HFF-Myc (cell line): ENCODE results near the gene ME3.
A peak's percentile ranks its signal among the peaks of the same experiment; 100 is the strongest.

Experiments used
- DNase-seq: peaks from one replicate; pipeline ENCODE4 v3.0.0-alpha.2; 2011; ENCODE audit warnings: low read depth; ENCODE audit errors: extremely low read depth
- H3K4me3 ChIP-seq: replicated peaks from 2 replicates; pipeline ENCODE4 v1.5.1; 2011; ENCODE audit warnings: low read depth, mild to moderate bottlenecking, control low read depth, low read length
- TF ChIP-seq, protein P1 (sequence below): IDR thresholded peaks from 2 replicates; pipeline ENCODE4 v1.5.1; 2012; ENCODE audit warnings: mild to moderate bottlenecking, low read depth, low read length, control low read depth; ENCODE audit errors: missing control alignments

Gene ME3

DNA sequence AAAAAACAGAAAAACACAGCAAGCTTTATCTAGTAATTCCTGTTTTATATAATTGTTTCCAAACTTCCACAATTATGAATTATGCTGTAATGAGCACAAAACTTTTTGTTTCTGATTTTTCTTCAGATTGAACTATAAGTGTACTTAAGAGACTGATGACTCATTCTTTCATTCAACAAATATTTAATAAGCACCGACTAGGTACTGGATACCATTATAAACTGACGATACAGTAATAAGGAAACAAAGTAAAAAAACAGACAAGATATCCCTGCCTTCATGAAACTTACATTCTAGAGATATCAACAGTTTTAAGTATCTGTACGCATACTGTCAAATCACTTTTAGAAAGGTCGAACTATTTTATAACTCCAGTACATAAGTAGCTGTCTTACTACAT is 78.6 kb downstream of the ME3 start:
- DNase-seq: no peak
- H3K4me3 ChIP-seq: no peak overlapping the region
- TF ChIP-seq, protein P1, sequence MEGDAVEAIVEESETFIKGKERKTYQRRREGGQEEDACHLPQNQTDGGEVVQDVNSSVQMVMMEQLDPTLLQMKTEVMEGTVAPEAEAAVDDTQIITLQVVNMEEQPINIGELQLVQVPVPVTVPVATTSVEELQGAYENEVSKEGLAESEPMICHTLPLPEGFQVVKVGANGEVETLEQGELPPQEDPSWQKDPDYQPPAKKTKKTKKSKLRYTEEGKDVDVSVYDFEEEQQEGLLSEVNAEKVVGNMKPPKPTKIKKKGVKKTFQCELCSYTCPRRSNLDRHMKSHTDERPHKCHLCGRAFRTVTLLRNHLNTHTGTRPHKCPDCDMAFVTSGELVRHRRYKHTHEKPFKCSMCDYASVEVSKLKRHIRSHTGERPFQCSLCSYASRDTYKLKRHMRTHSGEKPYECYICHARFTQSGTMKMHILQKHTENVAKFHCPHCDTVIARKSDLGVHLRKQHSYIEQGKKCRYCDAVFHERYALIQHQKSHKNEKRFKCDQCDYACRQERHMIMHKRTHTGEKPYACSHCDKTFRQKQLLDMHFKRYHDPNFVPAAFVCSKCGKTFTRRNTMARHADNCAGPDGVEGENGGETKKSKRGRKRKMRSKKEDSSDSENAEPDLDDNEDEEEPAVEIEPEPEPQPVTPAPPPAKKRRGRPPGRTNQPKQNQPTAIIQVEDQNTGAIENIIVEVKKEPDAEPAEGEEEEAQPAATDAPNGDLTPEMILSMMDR: no peak

DNA sequence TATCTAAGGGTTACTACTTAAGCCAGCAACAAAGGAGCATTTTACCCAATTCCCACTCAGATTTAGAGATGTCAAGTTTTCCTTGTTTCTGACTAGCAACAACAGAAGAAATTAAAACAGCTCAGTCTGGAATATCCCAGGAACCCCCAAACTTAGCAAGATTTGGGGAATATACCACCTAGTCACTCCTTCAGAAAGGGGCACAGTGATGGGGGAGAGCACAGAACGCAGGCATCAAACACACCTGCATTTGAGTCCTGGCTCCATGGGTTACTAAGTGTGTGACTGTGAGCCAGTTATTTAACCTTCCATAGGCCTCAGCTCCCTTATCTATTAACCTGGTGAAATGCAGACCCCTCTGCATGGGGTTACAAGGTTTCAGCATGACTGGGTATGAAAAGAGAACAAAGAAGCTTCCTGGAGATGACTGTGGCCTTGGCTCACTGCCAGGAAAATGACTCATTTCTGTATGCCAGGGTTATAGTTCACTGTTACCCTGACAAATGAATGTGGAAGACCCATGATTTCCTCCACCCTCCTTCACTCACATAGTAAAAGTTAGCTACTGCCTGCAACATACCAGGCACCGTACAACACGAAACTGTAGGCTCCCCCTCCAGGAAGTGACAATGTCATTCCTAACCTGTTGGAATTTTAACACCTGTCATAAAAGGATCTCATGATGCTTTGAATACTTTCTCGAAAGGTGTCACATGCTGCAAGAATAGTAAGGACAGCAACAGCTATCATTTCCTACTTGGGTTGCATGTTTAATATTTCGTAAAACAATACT is 79.6 kb downstream of the ME3 start:
- TF ChIP-seq, protein P1: no peak
- peak; percentile 86 for DNase-seq
- H3K4me3 ChIP-seq: no peak overlapping the region

DNA sequence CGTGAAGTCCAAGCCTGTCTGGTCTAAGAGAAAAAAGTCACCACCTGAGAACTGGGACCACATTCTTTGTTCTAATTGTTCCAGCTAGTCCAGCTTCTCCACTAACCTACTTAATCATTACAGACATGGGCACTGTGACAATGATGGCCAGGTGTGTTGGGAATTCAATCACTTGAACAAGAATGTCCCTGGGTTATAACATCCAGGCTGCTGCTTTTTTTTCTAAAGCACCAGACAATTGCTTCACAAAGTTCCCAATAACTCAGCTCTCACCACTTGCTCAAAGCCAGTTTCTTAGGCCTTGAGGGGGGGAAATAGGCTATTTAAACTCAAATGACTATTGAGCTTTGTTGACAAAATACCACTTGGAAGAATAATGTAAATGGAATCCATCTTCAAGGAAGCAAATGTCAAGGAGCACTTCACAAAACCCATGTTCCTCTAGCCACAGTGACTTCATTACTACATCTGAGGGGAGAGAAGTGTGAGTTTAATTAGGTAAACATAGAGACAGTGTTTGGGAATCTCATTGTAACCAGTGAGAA is 80.3 kb downstream of the ME3 start:
- DNase-seq: no peak
- no peak overlapping the region for H3K4me3 ChIP-seq
- TF ChIP-seq, protein P1: no peak

DNA sequence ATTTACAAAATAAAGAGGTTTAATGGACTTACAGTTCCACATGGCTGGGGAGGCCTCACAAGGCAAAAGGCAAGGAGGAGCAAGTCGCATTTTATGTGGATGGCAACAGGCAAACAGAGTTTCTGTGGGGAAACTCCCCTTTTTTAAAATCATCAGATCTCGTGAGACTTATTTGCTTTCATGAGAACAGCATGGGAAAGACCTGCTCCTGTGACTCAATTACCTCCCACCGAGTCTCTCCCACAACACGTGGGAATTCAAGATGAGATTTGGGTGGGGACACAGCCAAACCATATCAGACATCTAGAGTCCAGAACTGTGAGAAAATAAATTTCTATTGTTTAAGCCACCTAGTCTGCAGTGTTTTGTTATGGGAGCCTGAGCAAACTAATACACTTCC is 80.8 kb downstream of the ME3 start:
- no peak for DNase-seq
- H3K4me3 ChIP-seq: no peak overlapping the region
- TF ChIP-seq, protein P1: no peak

DNA sequence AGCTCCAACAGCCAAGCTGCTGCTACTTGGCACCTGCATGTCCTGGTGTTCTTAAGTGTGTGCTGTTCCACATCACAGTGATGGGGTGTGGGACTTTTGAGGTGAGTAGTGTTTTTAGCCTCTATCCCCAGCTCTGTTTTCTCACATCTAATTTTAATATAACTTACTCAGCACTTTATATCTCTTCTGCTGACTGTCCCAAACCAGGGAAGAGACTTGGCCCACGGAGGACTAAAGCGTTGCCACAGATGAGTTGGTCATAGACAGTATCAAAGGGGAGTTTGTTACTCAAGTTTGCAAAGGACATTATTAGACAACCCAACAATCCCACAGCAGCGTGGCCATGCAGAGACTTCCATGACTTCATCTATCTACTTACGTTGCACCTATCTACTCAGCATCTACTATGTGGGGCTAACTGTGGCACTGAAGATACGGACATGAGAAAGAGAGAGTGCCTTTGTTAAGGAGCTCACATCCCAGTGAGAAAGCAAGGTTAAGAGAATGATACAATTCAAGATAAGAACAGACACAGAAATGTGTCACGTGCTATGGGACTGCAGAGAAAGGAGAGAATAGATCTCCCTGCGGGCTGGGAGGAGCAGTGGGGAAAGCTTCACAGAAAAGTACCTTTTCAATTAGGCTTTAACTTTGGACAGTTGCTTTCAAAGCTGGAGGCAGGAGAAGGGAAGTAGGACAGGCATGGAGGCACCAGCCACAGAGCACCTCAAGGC is 82.4 kb downstream of the ME3 start:
- no peak overlapping the region for H3K4me3 ChIP-seq

DNA sequence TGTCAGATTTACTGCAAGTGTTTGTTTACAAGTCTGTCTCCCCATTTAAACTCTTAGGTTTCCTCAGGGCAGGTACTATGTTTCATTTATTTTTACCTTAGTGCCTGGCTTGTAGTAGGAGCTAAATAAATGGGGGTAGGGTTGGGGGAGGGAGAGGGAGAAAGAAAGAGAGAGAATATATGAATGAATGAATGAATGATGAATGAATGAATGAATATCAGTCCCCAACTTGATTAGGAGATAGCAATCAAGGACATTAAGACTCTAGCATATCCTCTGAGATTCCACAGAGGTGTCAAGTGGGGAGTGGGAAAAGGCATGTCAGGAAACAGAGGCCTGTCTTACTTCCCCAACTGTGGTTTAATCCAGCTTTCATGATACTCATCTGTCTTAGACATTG is 83.2 kb downstream of the ME3 start:
- DNase-seq: no peak
- TF ChIP-seq, protein P1: no peak

More for the DNA sequence above, 82.4 kb downstream of the ME3 start:
- TF ChIP-seq, protein P1: no peak
- DNase-seq: no peak

More for the DNA sequence above, 83.2 kb downstream of the ME3 start:
- H3K4me3 ChIP-seq: no peak overlapping the region
